ENCODE measurements around the gene TMOD4. TPM values are rescaled to one million over a fixed set of nuclear protein-coding genes. Genes with fewer than 3 reads are reported as not detected.
A peak's percentile ranks its signal among the peaks of the same experiment; 100 is the strongest.

TMOD4 gene
- total and polyA plus RNA-seq, 7 donors = 17.6 to 434 (median 274) TPM

GRCh38 chr1:151132335-151133017, 43.3 kb downstream of the TMOD4 start:
- no peak for DNase-seq
- ATAC-seq = no peak
- intact Hi-C loops (cut with DNase I) = no loop called here
- H3K4me1 ChIP-seq = peaks cover 4% of the 10 kb centered on the region
- no peaks in the 10 kb centered on the region for H3K9me3 ChIP-seq
- TF ChIP-seq CTCF (IDR thresholded peaks at IDR 0.05) = no peak
- H3K4me3 ChIP-seq = no peak overlapping the region
- H3K36me3 ChIP-seq (ENCODE audit: insufficient read depth in 1 of 2, low read depth in 1 of 2) = peaks cover 0 to 57% of the 10 kb centered on the region in 2 donors
- peak overlapping the region; percentile 36 for H3K27ac ChIP-seq
- H3K27me3 ChIP-seq (ENCODE audit: insufficient read depth in 3 of 3, low read length in 2 of 3) = no peaks in the 10 kb centered on the region
- 74 to 81% (median 80%) methylated on average over 56 to 74 of the region's 74 CpGs for WGBS, 3 donors

GRCh38 chr1:151131701-151132334, 44.0 kb downstream of the TMOD4 start:
- no peaks in the 10 kb centered on the region for H3K27me3 ChIP-seq (ENCODE audit: insufficient read depth in 3 of 3, low read length in 2 of 3)
- peaks cover 0 to 51% of the 10 kb centered on the region in 2 donors for H3K36me3 ChIP-seq (ENCODE audit: insufficient read depth in 1 of 2, low read depth in 1 of 2)
- peak overlapping the region; percentile 50 for H3K4me3 ChIP-seq
- H3K27ac ChIP-seq = peak overlapping the region; percentile 54
- intact Hi-C loops (cut with DNase I) = no loop called here
- WGBS, 3 donors = 50 to 62% (median 57%) methylated on average over 39 of the region's 39 CpGs
- no peak for TF ChIP-seq CTCF (IDR thresholded peaks at IDR 0.05)
- peak in 3 of 4 donors; percentile 9 to 38 (median 32) for ATAC-seq
- DNase-seq = peak; percentile 39 to 66
- H3K9me3 ChIP-seq = no peaks in the 10 kb centered on the region
- H3K4me1 ChIP-seq = peaks cover 4% of the 10 kb centered on the region

- H3K27me3 ChIP-seq (ENCODE audit: insufficient read depth in 3 of 3, low read length in 2 of 3) = no peaks in the 10 kb centered on the region
- no peaks in the 10 kb centered on the region for H3K9me3 ChIP-seq
- TF ChIP-seq CTCF (IDR thresholded peaks at IDR 0.05) = no peak
- H3K4me1 ChIP-seq = peaks cover 4% of the 10 kb centered on the region
- H3K27ac ChIP-seq = peak overlapping the region; percentile 54
- DNase-seq (peak; percentile 77 to 87), ATAC-seq (peak; percentile 53 to 71 (median 63))
- 36 to 50% (median 38%) methylated on average over 45 of the region's 45 CpGs for WGBS, 3 donors
- peaks cover 0 to 44% of the 10 kb centered on the region in 2 donors for H3K36me3 ChIP-seq (ENCODE audit: insufficient read depth in 1 of 2, low read depth in 1 of 2)
- H3K4me3 ChIP-seq = peak overlapping the region; percentile 50
- intact Hi-C loops (cut with DNase I) = no loop called here
These were observed 44.7 kb downstream of the TMOD4 start for GRCh38 chr1:151130987-151131586.

GRCh38 chr1:151128800-151129199, 47.0 kb downstream of the TMOD4 start:
- H3K4me3 ChIP-seq = no peak overlapping the region
- intact Hi-C loops (cut with DNase I) = loop anchor here in 1 of 2 donors (5.0 kb wide), 1 partner anchor 56 kb away; the partner anchor contains the start of gene GABPB2
- no peak for TF ChIP-seq CTCF (IDR thresholded peaks at IDR 0.05)
- H3K27ac ChIP-seq = no peak overlapping the region
- peak in 1 of 4 donors; percentile 20 for ATAC-seq
- peaks cover 0 to 21% of the 10 kb centered on the region in 2 donors for H3K36me3 ChIP-seq (ENCODE audit: insufficient read depth in 1 of 2, low read depth in 1 of 2)
- no peaks in the 10 kb centered on the region for H3K9me3 ChIP-seq
- no peak for DNase-seq
- 50 to 66% (median 58%) methylated on average over 5 to 6 of the region's 6 CpGs for WGBS, 3 donors
- no peaks in the 10 kb centered on the region for H3K27me3 ChIP-seq (ENCODE audit: insufficient read depth in 3 of 3, low read length in 2 of 3)
- H3K4me1 ChIP-seq = peaks cover 4% of the 10 kb centered on the region
